Measurements from ENCODE around the gene SNF8. TPM values are rescaled to one million over a fixed set of nuclear protein-coding genes. Genes with fewer than 3 reads are reported as not detected.

The SNF8 gene
- total and polyA plus RNA-seq, 11 donors: 66.9 to 144 (median 105) TPM

- no peak overlapping the region for H3K4me3 ChIP-seq
- no peak overlapping the region for H3K27ac ChIP-seq
- H3K9me3 ChIP-seq: no peaks in the 10 kb centered on the region
- peaks cover 3 to 100% (median 98%) of the 10 kb centered on the region in 9 donors for H3K36me3 ChIP-seq
- ATAC-seq (no peak), DNase-seq (no peak)
- TF ChIP-seq POLR2A (IDR thresholded peaks at IDR 0.05): no peak
- TF ChIP-seq CTCF (IDR thresholded peaks at IDR 0.05): no peak
- peaks cover 0 to 10% (median 0%) of the 10 kb centered on the region in 12 donors for H3K4me1 ChIP-seq
- 75 to 90% (median 84%) methylated on average over 4 of the region's 4 CpGs for WGBS, 4 donors
- intact Hi-C loops (cut with DNase I): no loop called here
- no peaks in the 10 kb centered on the region for H3K27me3 ChIP-seq
Measured at GRCh38 chr17:48925251-48925990, 19.2 kb downstream of the SNF8 start.

- no peak for DNase-seq
- no peaks in the 10 kb centered on the region for H3K9me3 ChIP-seq
- whole genome bisulfite sequencing, 4 donors: 66 to 80% (median 71%) methylated on average over 5 of the region's 5 CpGs
- H3K36me3 ChIP-seq: peaks cover 0 to 100% (median 94%) of the 10 kb centered on the region in 9 donors
- peak overlapping the region in 1 of 12 donors; percentile 84 for H3K27ac ChIP-seq
- TF ChIP-seq CTCF (IDR thresholded peaks at IDR 0.05) (no peak), POLR2A (IDR thresholded peaks at IDR 0.05) (no peak)
- ATAC-seq: peak; percentile 32 to 57 (median 43)
- H3K27me3 ChIP-seq: no peaks in the 10 kb centered on the region
- peaks cover 0 to 56% (median 6%) of the 10 kb centered on the region in 12 donors for H3K4me1 ChIP-seq
- peak overlapping the region in 1 of 12 donors; percentile 10 for H3K4me3 ChIP-seq
- intact Hi-C loops (cut with DNase I): no loop called here
Measured at GRCh38 chr17:48915459-48916282, 29.0 kb downstream of the SNF8 start.

GRCh38 chr17:48912476-48912875, 32.2 kb downstream of the SNF8 start:
- H3K4me3 ChIP-seq: no peak overlapping the region
- H3K9me3 ChIP-seq: no peaks in the 10 kb centered on the region
- H3K36me3 ChIP-seq: peaks cover 0 to 75% (median 65%) of the 10 kb centered on the region in 9 donors
- ATAC-seq (no peak), DNase-seq (no peak)
- H3K4me1 ChIP-seq: peaks cover 0 to 74% (median 26%) of the 10 kb centered on the region in 12 donors
- intact Hi-C loops (cut with DNase I): no loop called here
- no peaks in the 10 kb centered on the region for H3K27me3 ChIP-seq
- no peak overlapping the region for H3K27ac ChIP-seq
- 89 to 93% (median 91%) methylated on average over 2 of the region's 2 CpGs for WGBS, 4 donors
- TF ChIP-seq POLR2A (IDR thresholded peaks at IDR 0.05) (no peak), CTCF (IDR thresholded peaks at IDR 0.05) (no peak)

GRCh38 chr17:48910370-48910769, 34.3 kb downstream of the SNF8 start:
- Histone ChIP-seq H3K4me3 (peak overlapping the region in 5 of 12 donors; percentile 5 to 99 (median 93)), H3K4me1 (peaks cover 0 to 64% (median 28%) of the 10 kb centered on the region in 12 donors)
- TF ChIP-seq POLR2A (IDR thresholded peaks at IDR 0.05) (no peak), CTCF (IDR thresholded peaks at IDR 0.05) (no peak)

More at GRCh38 chr17:48910370-48910769, 34.3 kb downstream of the SNF8 start:
- no peak for ATAC-seq
- 44 to 61% (median 52%) methylated on average over 2 of the region's 2 CpGs for WGBS, 4 donors
- Histone ChIP-seq H3K36me3 (peaks cover 0 to 54% (median 46%) of the 10 kb centered on the region in 9 donors), H3K9me3 (no peaks in the 10 kb centered on the region), H3K27ac (peak overlapping the region in 1 of 12 donors; percentile 97), H3K27me3 (no peaks in the 10 kb centered on the region)
- no peak for DNase-seq
- intact Hi-C loops (cut with DNase I): no loop called here

All from heart left ventricle (tissue), 16 donors.